Stimulated activated naive B cell treated with anti-CD40 and anti-IgM and Interleukin-4, amounts not matched to agents 10 μg/mL and 1 μg/mL and 100 μg/mL, for 72 hours (primary cell): ENCODE measurements around the gene DDHD1.

Experiments
- ATAC-seq, 2 donors: fragments of 150-1000 bp; cut with Tn5 transposase; replicated peaks; 2 replicates each; pipeline ENCODE4 v1.10.0; 2021; ENCODE audit warnings: moderate library complexity in 1 of 2
- DNase-seq: peaks from one replicate; pipeline ENCODE4 v3.0.0; 2021
- H3K27ac Mint-ChIP-seq: one replicate; pipeline ENCODE4 v1.8.0; 2022; ENCODE audit warnings: mild to moderate bottlenecking, mixed read lengths
- H3K27me3 Mint-ChIP-seq, 2 donors: one replicate each; pipeline ENCODE4 v1.8.0; 2022; ENCODE audit warnings: mixed read lengths in 2 of 2
- H3K36me3 Mint-ChIP-seq, 2 donors: one replicate each; pipeline ENCODE4 v1.8.0; 2022; ENCODE audit warnings: mixed read lengths in 2 of 2, mild to moderate bottlenecking in 1 of 2
- H3K4me1 Mint-ChIP-seq, 2 donors: one replicate each; pipeline ENCODE4 v1.8.0; 2022; ENCODE audit warnings: mixed read lengths in 2 of 2, mild to moderate bottlenecking in 1 of 2
- H3K4me3 Mint-ChIP-seq, 2 donors: one replicate each; pipeline ENCODE4 v1.8.0; 2022; ENCODE audit warnings: mild to moderate bottlenecking in 2 of 2, mixed read lengths in 2 of 2, moderate library complexity in 1 of 2
- H3K9me3 Mint-ChIP-seq, 2 donors: one replicate each; pipeline ENCODE4 v1.8.0; 2022; ENCODE audit warnings: mixed read lengths in 2 of 2, mild to moderate bottlenecking in 1 of 2

The DDHD1 gene

GRCh38 chr14:53001787-53002378 lies 151.2 kb downstream of the DDHD1 start:
- DNase-seq = no peak
- ATAC-seq = no peak
- H3K4me3 Mint-ChIP-seq = no peak overlapping the region
- no peaks in the 10 kb centered on the region for H3K4me1 Mint-ChIP-seq
- H3K9me3 Mint-ChIP-seq = no peaks in the 10 kb centered on the region
- H3K27me3 Mint-ChIP-seq = no peaks in the 10 kb centered on the region
- no peak overlapping the region for H3K27ac Mint-ChIP-seq
- H3K36me3 Mint-ChIP-seq = no peaks in the 10 kb centered on the region

GRCh38 chr14:52998376-52999015 lies 154.6 kb downstream of the DDHD1 start:
- Mint-ChIP-seq H3K4me1 (no peaks in the 10 kb centered on the region), H3K4me3 (no peak overlapping the region), H3K9me3 (no peaks in the 10 kb centered on the region), H3K36me3 (no peaks in the 10 kb centered on the region), H3K27me3 (peaks cover 0 to 6% of the 10 kb centered on the region in 2 donors), H3K27ac (no peak overlapping the region)
- DNase-seq = no peak
- ATAC-seq = no peak

GRCh38 chr14:52996493-52996892 lies 156.6 kb downstream of the DDHD1 start:
- Mint-ChIP-seq H3K4me3 (no peak overlapping the region), H3K27me3 (peaks cover 4 to 6% of the 10 kb centered on the region in 2 donors), H3K4me1 (no peaks in the 10 kb centered on the region), H3K36me3 (no peaks in the 10 kb centered on the region), H3K27ac (no peak overlapping the region), H3K9me3 (no peaks in the 10 kb centered on the region)
- ATAC-seq (no peak), DNase-seq (no peak)

GRCh38 chr14:52995998-52996397 lies 157.1 kb downstream of the DDHD1 start:
- no peak overlapping the region for H3K4me3 Mint-ChIP-seq
- H3K4me1 Mint-ChIP-seq = no peaks in the 10 kb centered on the region
- no peaks in the 10 kb centered on the region for H3K36me3 Mint-ChIP-seq
- H3K9me3 Mint-ChIP-seq = no peaks in the 10 kb centered on the region
- no peak overlapping the region for H3K27ac Mint-ChIP-seq
- peaks cover 4 to 6% of the 10 kb centered on the region in 2 donors for H3K27me3 Mint-ChIP-seq
- ATAC-seq = no peak
- DNase-seq = no peak

GRCh38 chr14:52992236-52992870 lies 160.8 kb downstream of the DDHD1 start:
- ATAC-seq (no peak), DNase-seq (no peak)
- Mint-ChIP-seq H3K36me3 (no peaks in the 10 kb centered on the region), H3K4me3 (no peak overlapping the region), H3K27ac (no peak overlapping the region), H3K9me3 (no peaks in the 10 kb centered on the region), H3K27me3 (peaks cover 4 to 6% of the 10 kb centered on the region in 2 donors), H3K4me1 (no peaks in the 10 kb centered on the region)

GRCh38 chr14:52988139-52988538 lies 165.0 kb downstream of the DDHD1 start:
- peaks cover 0 to 3% of the 10 kb centered on the region in 2 donors for H3K27me3 Mint-ChIP-seq
- no peak for ATAC-seq

GRCh38 chr14:52987514-52987913 lies 165.6 kb downstream of the DDHD1 start:
- ATAC-seq (no peak), DNase-seq (no peak)
- H3K36me3 Mint-ChIP-seq = no peaks in the 10 kb centered on the region
- peaks cover 0 to 2% of the 10 kb centered on the region in 2 donors for H3K9me3 Mint-ChIP-seq
- H3K4me1 Mint-ChIP-seq = no peaks in the 10 kb centered on the region
- H3K27me3 Mint-ChIP-seq = no peaks in the 10 kb centered on the region
- H3K27ac Mint-ChIP-seq = no peak overlapping the region
- no peak overlapping the region for H3K4me3 Mint-ChIP-seq

More at GRCh38 chr14:52988139-52988538, 165.0 kb downstream of the DDHD1 start:
- DNase-seq = no peak
- no peaks in the 10 kb centered on the region for H3K36me3 Mint-ChIP-seq
- no peak overlapping the region for H3K27ac Mint-ChIP-seq
- peaks cover 0 to 2% of the 10 kb centered on the region in 2 donors for H3K9me3 Mint-ChIP-seq
- H3K4me3 Mint-ChIP-seq = no peak overlapping the region
- H3K4me1 Mint-ChIP-seq = no peaks in the 10 kb centered on the region

- no peaks in the 10 kb centered on the region for H3K4me1 Mint-ChIP-seq
- H3K27ac Mint-ChIP-seq = no peak overlapping the region
- no peak overlapping the region for H3K4me3 Mint-ChIP-seq
- DNase-seq = no peak
- H3K36me3 Mint-ChIP-seq = no peaks in the 10 kb centered on the region
- H3K9me3 Mint-ChIP-seq = peaks cover 0 to 2% of the 10 kb centered on the region in 2 donors
- no peaks in the 10 kb centered on the region for H3K27me3 Mint-ChIP-seq
- no peak for ATAC-seq
Measured at GRCh38 chr14:52987042-52987441, 166.1 kb downstream of the DDHD1 start.
